CD4-positive, alpha-beta T cell treated with Interleukin-12 subunit alpha and Interleukin-12 subunit beta, for 1 hour (primary cell): ENCODE results near the gene MKX.

ENCODE experiments used
- DNase-seq: peaks from one replicate; pipeline ENCODE4 v3.0.0-alpha.2; 2020

Gene MKX

GRCh38 chr10:27646194-27646593, 99.4 kb downstream of the MKX start:
- no peak for DNase-seq

DNA sequence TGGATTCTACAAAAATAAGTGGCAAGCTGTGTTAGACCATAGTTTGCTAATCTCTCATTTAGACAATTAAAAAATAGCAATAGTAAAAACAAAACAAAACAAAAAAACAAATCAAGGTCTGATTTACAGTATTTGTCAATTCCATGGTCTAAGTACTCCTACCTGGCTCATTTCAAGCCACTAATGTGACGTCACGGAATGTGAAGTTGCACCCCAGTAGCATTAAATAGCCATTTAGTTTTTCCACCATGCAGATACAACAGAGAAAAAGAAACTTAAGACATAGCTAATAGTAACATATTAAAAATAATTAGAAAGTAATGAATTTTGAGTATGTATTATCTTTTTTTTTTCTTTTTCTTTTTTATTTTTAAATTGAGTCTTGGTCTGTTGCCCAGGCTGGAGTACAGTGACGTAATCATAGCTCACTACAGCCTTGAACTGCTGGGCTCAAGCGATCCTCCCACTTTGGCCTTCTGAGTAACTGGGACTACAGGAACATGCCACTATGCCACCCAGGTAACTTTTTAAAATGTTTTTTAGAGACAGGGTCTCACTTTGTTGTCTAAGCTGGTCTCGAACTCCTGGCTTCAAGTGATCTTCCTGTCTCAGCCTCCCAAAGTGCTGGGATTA, 101.2 kb downstream of the MKX start:
- DNase-seq, result no peak

- DNase-seq, result no peak
Measured at GRCh38 chr10:27643301-27643700, 102.3 kb downstream of the MKX start.

DNA sequence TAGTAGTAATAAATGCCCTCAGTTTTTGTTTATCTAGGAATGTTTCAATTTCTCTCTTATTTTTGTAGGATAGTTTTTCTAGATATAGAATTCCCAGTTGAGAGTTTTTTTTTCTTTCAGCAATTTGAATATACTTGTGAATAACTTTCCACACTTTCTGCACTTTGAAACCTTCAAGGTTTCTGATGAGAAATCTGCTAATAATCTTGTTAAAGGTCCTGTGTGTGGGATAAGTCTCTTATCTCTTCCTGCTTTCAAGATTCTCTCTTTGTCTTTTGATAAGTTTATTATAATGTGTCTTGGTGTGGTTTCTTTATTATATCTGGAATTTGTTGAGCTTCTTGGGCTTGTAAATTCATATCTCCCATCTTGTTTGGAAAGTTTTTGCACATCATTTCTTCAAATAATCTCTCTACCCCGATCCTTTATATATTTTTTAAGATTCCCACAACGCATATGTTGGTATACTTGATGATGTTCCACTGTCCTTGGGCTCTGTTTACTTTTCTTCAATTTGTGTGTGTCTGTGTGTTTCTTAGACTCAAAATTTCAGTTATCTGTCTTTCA, 103.5 kb downstream of the MKX start:
- DNase-seq, result no peak

GRCh38 chr10:27638071-27638750, 107.4 kb downstream of the MKX start:
- no peak for DNase-seq

GRCh38 chr10:27637601-27638000, 108.0 kb downstream of the MKX start:
- DNase-seq, result no peak

DNA sequence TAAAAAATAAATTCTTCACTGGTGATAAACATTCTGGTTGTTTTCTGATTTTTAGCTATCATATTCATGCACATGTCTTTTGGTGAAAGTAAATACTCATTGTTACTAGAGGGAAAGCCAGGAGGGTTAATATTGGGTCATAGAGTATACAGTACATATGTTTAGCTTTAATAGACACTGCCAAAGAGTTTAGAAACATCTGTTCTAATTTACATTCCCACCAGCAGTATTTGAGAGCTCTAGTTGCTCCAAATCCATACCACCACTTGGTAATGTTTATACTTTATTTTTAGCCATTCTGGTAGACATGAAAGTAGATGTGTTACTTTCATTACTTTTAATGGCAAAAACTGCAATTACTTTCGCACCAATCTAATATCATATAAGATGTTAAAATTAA, 108.8 kb downstream of the MKX start:
- DNase-seq, result no peak

- no peak for DNase-seq
Measured at GRCh38 chr10:27635699-27636270, 109.8 kb downstream of the MKX start.

DNA sequence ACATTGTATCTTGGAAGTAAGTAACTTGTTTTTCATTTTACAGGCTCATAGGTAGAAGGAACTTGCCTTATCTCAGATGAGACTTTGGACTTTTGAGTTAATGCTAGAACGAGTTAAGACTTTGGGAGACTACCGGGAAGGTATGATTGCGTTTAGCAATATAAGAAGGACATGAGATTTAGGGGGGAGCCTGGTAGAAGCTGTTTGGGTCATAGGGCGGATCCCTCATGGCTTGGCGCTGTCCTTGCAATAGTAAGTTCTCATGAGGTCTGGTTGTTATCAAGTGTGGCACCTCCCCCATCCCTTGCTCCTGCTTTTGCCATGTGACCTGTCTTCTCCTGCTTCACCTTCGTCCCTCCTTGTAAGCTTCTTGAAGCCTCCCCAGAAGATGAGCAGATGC, 110.3 kb downstream of the MKX start:
- DNase-seq, result no peak

DNA sequence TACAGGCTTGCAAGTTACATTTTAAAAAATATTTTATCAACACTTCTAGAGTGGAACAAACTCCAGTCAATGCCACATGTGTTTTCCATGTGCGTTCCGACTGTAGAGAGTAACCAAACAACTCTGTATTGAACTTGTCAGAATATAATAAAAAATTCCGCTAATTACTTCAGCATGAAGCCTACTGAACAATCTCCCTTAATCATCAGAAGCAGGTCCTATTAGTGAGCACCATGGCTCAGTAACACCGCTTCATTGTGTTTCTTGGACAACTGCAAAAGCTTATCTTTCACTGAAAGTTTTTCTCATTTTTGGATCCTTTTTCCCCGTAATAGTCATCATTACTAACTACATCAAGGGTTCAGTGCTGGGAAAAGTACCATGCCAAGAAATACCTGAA, 117.0 kb downstream of the MKX start:
- no peak for DNase-seq

- DNase-seq, result no peak
Measured at GRCh38 chr10:27626890-27627289, 118.7 kb downstream of the MKX start.

GRCh38 chr10:27625452-27626211, 120.0 kb downstream of the MKX start:
- no peak for DNase-seq

GRCh38 chr10:27624941-27625340, 120.7 kb downstream of the MKX start:
- DNase-seq, result no peak
